GM13976 (cell line): ENCODE results near the gene CIB4.

Experiments used
- DNase-seq: peaks from one replicate; pipeline ENCODE4 v3.0.0; 2012; ENCODE audit warnings: low spot score
- CTCF ChIP-seq: IDR thresholded peaks from 2 replicates; pipeline ENCODE4 v1.5.1; 2012; ENCODE audit warnings: borderline replicate concordance, mild to moderate bottlenecking; ENCODE audit not compliant: insufficient read depth; ENCODE audit errors: extremely low read depth, missing control alignments, control extremely low read depth
- in situ Hi-C: fragments of 300-500 bp; cut with MboI; formaldehyde crosslinking; loops from one replicate; pipeline ENCODE4 v1.12.0; 2022; ENCODE audit warnings: low sequenced_read_pairs, mixed read lengths, inconsistent platforms; ENCODE audit not compliant: unreplicated experiment

The CIB4 gene

GRCh38 chr2:26581991-26582842 is 58.9 kb downstream of the CIB4 start:
- TF ChIP-seq CTCF: no peak
- in situ Hi-C loops: no loop called here
- no peak for DNase-seq

- in situ Hi-C loops: no loop called here
- DNase-seq: no peak
- no peak for TF ChIP-seq CTCF
These were observed 59.7 kb downstream of the CIB4 start for GRCh38 chr2:26581266-26581990.

GRCh38 chr2:26580751-26581150 is 60.4 kb downstream of the CIB4 start:
- DNase-seq: no peak
- in situ Hi-C loops: no loop called here
- no peak for TF ChIP-seq CTCF

GRCh38 chr2:26580151-26580550 is 61.0 kb downstream of the CIB4 start:
- DNase-seq: no peak
- no peak for TF ChIP-seq CTCF
- in situ Hi-C loops: no loop called here

GRCh38 chr2:26579723-26580040 is 61.5 kb downstream of the CIB4 start:
- no peak for DNase-seq
- in situ Hi-C loops: no loop called here
- TF ChIP-seq CTCF: no peak

GRCh38 chr2:26579025-26579722 is 62.0 kb downstream of the CIB4 start:
- in situ Hi-C loops: no loop called here
- no peak for TF ChIP-seq CTCF
- no peak for DNase-seq
